ENCODE results near the gene XIAP. TPM values are rescaled to one million over a fixed set of nuclear protein-coding genes. Genes with fewer than 3 reads are reported as not detected.

The XIAP gene
- total RNA-seq, 1 donor from 2014 or later, result 22.9 TPM

DNA sequence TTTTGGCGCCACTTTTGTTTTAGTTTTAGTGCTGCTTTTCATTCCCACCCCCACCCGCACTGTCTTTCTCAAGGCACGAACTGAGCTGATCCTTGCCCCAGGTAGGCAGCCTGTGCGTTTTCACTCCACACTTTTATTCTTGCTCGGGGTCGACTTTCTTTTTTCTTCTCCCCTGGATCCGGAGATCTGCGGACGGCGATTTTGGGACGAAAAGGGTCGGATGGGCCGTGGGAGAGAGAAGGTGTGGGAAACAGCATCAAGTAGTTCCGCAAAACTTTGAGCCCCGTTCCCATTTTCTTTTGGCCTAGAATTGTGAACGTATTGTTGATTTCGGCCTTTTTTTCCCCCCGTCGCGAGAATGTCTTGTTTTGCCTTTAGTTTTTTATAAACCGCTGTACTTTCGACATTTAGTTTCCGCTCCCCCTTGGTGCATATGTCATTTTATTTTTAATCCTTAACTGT lies 102.2 kb downstream of the XIAP start:
- intact Hi-C loops (cut with DNase I), result loop anchor here (10.0 kb wide), 4 partner anchors 103 to 293 kb away; partner anchors contain the start of gene THOC2
- H3K27me3 ChIP-seq, result no peaks in the 10 kb centered on the region
- no peak for DNase-seq (ENCODE audit: low spot score in 2 of 2)
- no peaks in the 10 kb centered on the region for H3K36me3 ChIP-seq
- H3K9me3 ChIP-seq, result no peaks in the 10 kb centered on the region
- no peaks in the 10 kb centered on the region for H3K4me1 ChIP-seq
- peak overlapping the region; percentile 59 to 83 for H3K4me3 ChIP-seq
- TF ChIP-seq, protein P1, sequence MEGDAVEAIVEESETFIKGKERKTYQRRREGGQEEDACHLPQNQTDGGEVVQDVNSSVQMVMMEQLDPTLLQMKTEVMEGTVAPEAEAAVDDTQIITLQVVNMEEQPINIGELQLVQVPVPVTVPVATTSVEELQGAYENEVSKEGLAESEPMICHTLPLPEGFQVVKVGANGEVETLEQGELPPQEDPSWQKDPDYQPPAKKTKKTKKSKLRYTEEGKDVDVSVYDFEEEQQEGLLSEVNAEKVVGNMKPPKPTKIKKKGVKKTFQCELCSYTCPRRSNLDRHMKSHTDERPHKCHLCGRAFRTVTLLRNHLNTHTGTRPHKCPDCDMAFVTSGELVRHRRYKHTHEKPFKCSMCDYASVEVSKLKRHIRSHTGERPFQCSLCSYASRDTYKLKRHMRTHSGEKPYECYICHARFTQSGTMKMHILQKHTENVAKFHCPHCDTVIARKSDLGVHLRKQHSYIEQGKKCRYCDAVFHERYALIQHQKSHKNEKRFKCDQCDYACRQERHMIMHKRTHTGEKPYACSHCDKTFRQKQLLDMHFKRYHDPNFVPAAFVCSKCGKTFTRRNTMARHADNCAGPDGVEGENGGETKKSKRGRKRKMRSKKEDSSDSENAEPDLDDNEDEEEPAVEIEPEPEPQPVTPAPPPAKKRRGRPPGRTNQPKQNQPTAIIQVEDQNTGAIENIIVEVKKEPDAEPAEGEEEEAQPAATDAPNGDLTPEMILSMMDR (IDR thresholded peaks at IDR 0.05), result no peak
- peak overlapping the region; percentile 91 to 99 for H3K27ac ChIP-seq

DNA sequence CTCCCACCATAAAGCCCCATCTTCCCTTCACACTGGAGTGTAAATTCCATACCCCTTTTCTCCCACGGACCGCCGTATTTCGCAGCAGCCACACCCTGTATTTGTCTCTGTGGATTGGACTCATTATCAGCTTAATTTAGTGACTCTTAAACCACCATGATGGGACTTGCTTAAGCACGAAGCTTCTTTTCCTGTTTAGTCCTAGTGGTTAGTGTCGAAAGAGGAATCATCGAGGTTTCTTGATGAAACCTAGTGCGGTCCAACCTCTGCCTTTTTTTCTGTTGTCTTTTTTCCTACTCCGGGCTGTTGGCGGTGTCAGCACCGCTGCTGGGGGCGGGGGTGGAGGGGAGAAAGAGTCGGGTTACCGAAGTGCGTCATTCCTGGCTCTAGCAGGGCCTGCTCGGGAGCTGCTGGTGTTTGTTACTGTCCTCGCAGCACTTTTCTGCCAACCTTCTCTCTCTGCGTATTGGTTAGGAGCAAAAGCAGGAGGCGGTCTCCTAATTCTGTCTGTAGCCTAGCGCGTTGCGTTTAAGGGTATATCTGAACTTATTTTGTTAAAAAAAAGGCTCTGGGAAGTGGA lies 103.0 kb downstream of the XIAP start:
- intact Hi-C loops (cut with DNase I), result loop anchor here (10.0 kb wide), 4 partner anchors 102 to 292 kb away; partner anchors contain the start of gene THOC2
- H3K36me3 ChIP-seq, result no peaks in the 10 kb centered on the region
- no peaks in the 10 kb centered on the region for H3K27me3 ChIP-seq
- peak; percentile 73 to 93 for DNase-seq (ENCODE audit: low spot score in 2 of 2)
- peak overlapping the region; percentile 59 to 83 for H3K4me3 ChIP-seq
- no peaks in the 10 kb centered on the region for H3K4me1 ChIP-seq
- no peaks in the 10 kb centered on the region for H3K9me3 ChIP-seq
- peak overlapping the region; percentile 91 to 99 for H3K27ac ChIP-seq
- TF ChIP-seq, protein P1 (IDR thresholded peaks at IDR 0.05), result no peak

Other genes with a start within 250 kb of the XIAP start
- gene THOC2, start 127.0 kb upstream of the XIAP start, total RNA-seq, result 33.5 TPM
- 22.7 TPM for gene STAG2, start 101.7 kb downstream of the XIAP start, total RNA-seq

All from ascending aorta (tissue), 2 donors.